OCI-M2 (cell line): Measurements from ENCODE around the gene WDR5.

Experiments used
- DNase-seq: peaks from one replicate; lab custom pipeline; 2025; ENCODE audit not compliant: unreplicated experiment; lab: John Stamatoyannopoulos, UW

The WDR5 gene

GRCh38 chr9:134173127-134174072, 37.5 kb downstream of the WDR5 start:
- DNase-seq, result no peak

- DNase-seq, result no peak
Observed at GRCh38 chr9:134174073-134174449, 38.2 kb downstream of the WDR5 start.

- no peak for DNase-seq
Observed at GRCh38 chr9:134174526-134175290, 38.8 kb downstream of the WDR5 start.

GRCh38 chr9:134175291-134175807, 39.5 kb downstream of the WDR5 start:
- DNase-seq, result no peak

- no peak for DNase-seq
Observed at GRCh38 chr9:134175808-134176598, 40.1 kb downstream of the WDR5 start.

- no peak for DNase-seq
Observed at GRCh38 chr9:134176599-134176968, 40.7 kb downstream of the WDR5 start.

GRCh38 chr9:134177186-134177585, 41.3 kb downstream of the WDR5 start:
- DNase-seq, result no peak

- no peak for DNase-seq
Observed at GRCh38 chr9:134177624-134178393, 41.9 kb downstream of the WDR5 start.

- no peak for DNase-seq
Observed at GRCh38 chr9:134178394-134178767, 42.5 kb downstream of the WDR5 start.

GRCh38 chr9:134178768-134179551, 43.1 kb downstream of the WDR5 start:
- DNase-seq, result no peak

GRCh38 chr9:134179595-134179917, 43.7 kb downstream of the WDR5 start:
- DNase-seq, result no peak

GRCh38 chr9:134179918-134180785, 44.3 kb downstream of the WDR5 start:
- no peak for DNase-seq

GRCh38 chr9:134180786-134181647, 45.1 kb downstream of the WDR5 start:
- no peak for DNase-seq

- DNase-seq, result no peak
Observed at GRCh38 chr9:134181648-134182034, 45.8 kb downstream of the WDR5 start.

GRCh38 chr9:134182554-134183085, 46.7 kb downstream of the WDR5 start:
- DNase-seq, result no peak

- no peak for DNase-seq
Observed at GRCh38 chr9:134185536-134186011, 49.7 kb downstream of the WDR5 start.

GRCh38 chr9:134186471-134187109, 50.7 kb downstream of the WDR5 start:
- DNase-seq, result no peak
